OCI-LY1 (cell line): ENCODE results near the gene PSENEN.

Experiments used
- H2AFZ ChIP-seq: fragments of 200-600 bp; sonication (generic), shearing (Covaris generic); 2 replicates; pipeline ENCODE4 v1.6.0; 2014; ENCODE audit warnings: antibody characterized with exemption, mild to moderate bottlenecking, low read length
- H3F3A ChIP-seq: fragments of 200-600 bp; sonication (generic), shearing (Covaris generic); 2 replicates; pipeline ENCODE4 v1.6.0; 2014; ENCODE audit warnings: mild to moderate bottlenecking, antibody characterized with exemption, low read length, moderate library complexity; ENCODE audit not compliant: insufficient read depth
- H3K27ac ChIP-seq: fragments of 200-600 bp; sonication (generic); 2 replicates; pipeline ENCODE4 v1.5.1; 2014; ENCODE audit warnings: low read length, mixed run types, mild to moderate bottlenecking, low read depth; ENCODE audit not compliant: poor library complexity, severe bottlenecking
- H3K27me3 ChIP-seq: fragments of 200-600 bp; sonication (generic); 2 replicates; pipeline ENCODE4 v1.6.0; 2014; ENCODE audit warnings: antibody characterized with exemption, mild to moderate bottlenecking, low read length, moderate library complexity; ENCODE audit not compliant: insufficient read depth
- H3K36me3 ChIP-seq: fragments of 200-600 bp; sonication (generic); 2 replicates; pipeline ENCODE4 v1.6.1; 2014; ENCODE audit warnings: mild to moderate bottlenecking, antibody characterized with exemption, low read length, moderate library complexity, mixed read lengths; ENCODE audit not compliant: insufficient read depth
- H3K4me1 ChIP-seq: fragments of 200-600 bp; sonication (generic); 2 replicates; pipeline ENCODE4 v1.5.1; 2014; ENCODE audit warnings: mild to moderate bottlenecking, low read length, moderate library complexity; ENCODE audit not compliant: insufficient read depth, severe bottlenecking
- H3K4me2 ChIP-seq: fragments of 200-600 bp; sonication (generic), shearing (Covaris generic); 2 replicates; pipeline ENCODE4 v1.6.1; 2014; ENCODE audit warnings: low read length
- H3K4me3 ChIP-seq: fragments of 200-600 bp; sonication (generic); 2 replicates; pipeline ENCODE4 v1.5.1; 2014; ENCODE audit warnings: low read length, low read depth, mild to moderate bottlenecking, mixed read lengths; ENCODE audit not compliant: poor library complexity, severe bottlenecking
- H3K79me2 ChIP-seq: fragments of 200-600 bp; shearing (Covaris generic); 2 replicates; pipeline ENCODE4 v1.6.1; 2016; ENCODE audit warnings: mixed run types, low read length, mixed read lengths; ENCODE audit not compliant: insufficient read depth
- H3K9ac ChIP-seq: fragments of 200-600 bp; sonication (generic), shearing (Covaris generic); 2 replicates; pipeline ENCODE4 v1.6.1; 2014; ENCODE audit warnings: mild to moderate bottlenecking, low read length, mixed read lengths
- H3K9me2 ChIP-seq: fragments of 200-600 bp; sonication (generic), shearing (Covaris generic); 2 replicates; pipeline ENCODE4 v1.6.1; 2014; ENCODE audit warnings: low read depth, mild to moderate bottlenecking, low read length, mixed read lengths
- H3K9me3 ChIP-seq: fragments of 200-600 bp; shearing (Covaris generic); 2 replicates; pipeline ENCODE4 v1.6.1; 2014; ENCODE audit warnings: low read length, mixed read lengths
- H4K20me1 ChIP-seq: fragments of 200-600 bp; sonication (generic), shearing (Covaris generic); 2 replicates; pipeline ENCODE4 v1.6.0; 2016; ENCODE audit warnings: mild to moderate bottlenecking, low read length; ENCODE audit not compliant: insufficient read depth
- CTCF ChIP-seq: fragments of 200-600 bp; sonication (generic), shearing (Covaris generic); IDR thresholded peaks from 2 replicates; pipeline ENCODE4 v1.5.1; 2017; ENCODE audit warnings: mild to moderate bottlenecking, antibody characterized with exemption, low read length, moderate library complexity, mixed read lengths
- EZH2 ChIP-seq: fragments of 200-600 bp; sonication (generic), shearing (Covaris generic); IDR thresholded peaks from 2 replicates; pipeline ENCODE4 v1.8.0; 2017; ENCODE audit warnings: borderline replicate concordance, mixed run types, mild to moderate bottlenecking, antibody characterized with exemption, low read length, moderate library complexity, mixed read lengths

PSENEN gene

GRCh38 chr19:35750167-35750566 lies 4.7 kb downstream of the PSENEN start:
- Histone ChIP-seq H3K27me3 (no peaks in the 10 kb centered on the region), H2AFZ (no peak overlapping the region), H3K9me3 (no peaks in the 10 kb centered on the region), H3K9me2 (no peaks in the 10 kb centered on the region), H3K36me3 (0 out of 2 replicates have a peak, but pooled peaks cover 3% of the 10 kb centered on the region), H3K9ac (no peak overlapping the region), H3K79me2 (no peaks in the 10 kb centered on the region), H3K4me3 (no peak overlapping the region), H4K20me1 (no peaks in the 10 kb centered on the region), H3K4me2 (no peak overlapping the region), H3K4me1 (peaks cover 29% of the 10 kb centered on the region), H3K27ac (no peak overlapping the region), H3F3A (no peaks in the 10 kb centered on the region)
- no peak for TF ChIP-seq EZH2
- no peak for TF ChIP-seq CTCF

- Histone ChIP-seq H3K36me3 (0 out of 2 replicates have a peak, but pooled peaks cover 3% of the 10 kb centered on the region), H3K9me2 (no peaks in the 10 kb centered on the region), H2AFZ (no peak overlapping the region), H3F3A (no peaks in the 10 kb centered on the region), H4K20me1 (no peaks in the 10 kb centered on the region), H3K9me3 (no peaks in the 10 kb centered on the region), H3K4me1 (peaks cover 18% of the 10 kb centered on the region), H3K9ac (no peak overlapping the region), H3K4me2 (no peak overlapping the region), H3K79me2 (no peaks in the 10 kb centered on the region), H3K4me3 (no peak overlapping the region), H3K27me3 (no peaks in the 10 kb centered on the region), H3K27ac (no peak overlapping the region)
- TF ChIP-seq CTCF: no peak
- no peak for TF ChIP-seq EZH2
Observed at GRCh38 chr19:35751839-35752745, 6.6 kb downstream of the PSENEN start.

GRCh38 chr19:35752746-35753350 lies 7.4 kb downstream of the PSENEN start:
- Histone ChIP-seq H3K79me2 (no peaks in the 10 kb centered on the region), H3K4me3 (no peak overlapping the region), H3K4me1 (peaks cover 16% of the 10 kb centered on the region), H3F3A (no peaks in the 10 kb centered on the region), H3K9me3 (no peaks in the 10 kb centered on the region), H3K9ac (no peak overlapping the region), H3K36me3 (0 out of 2 replicates have a peak, but pooled peaks cover 3% of the 10 kb centered on the region), H3K27ac (no peak overlapping the region), H3K27me3 (no peaks in the 10 kb centered on the region), H2AFZ (no peak overlapping the region), H4K20me1 (no peaks in the 10 kb centered on the region), H3K4me2 (no peak overlapping the region), H3K9me2 (no peaks in the 10 kb centered on the region)
- TF ChIP-seq EZH2 (no peak), CTCF (no peak)
